Measurements from ENCODE around the gene ZNF445. TPM values are rescaled to one million over a fixed set of nuclear protein-coding genes. Genes with fewer than 3 reads are reported as not detected.
A peak's percentile ranks its signal among the peaks of the same experiment; 100 is the strongest.

Gene ZNF445
- total and polyA plus RNA-seq, 9 of the 15 experiments (the other 6 are each of a cell fraction or from before 2014, with no cell fraction given), result 1.2 to 26.9 (median 10.6) TPM

- no peak for TF ChIP-seq SIX5 (IDR thresholded peaks at IDR 0.05; ENCODE audit: borderline replicate concordance in 1 of 2, insufficient read depth in 1 of 2, low read depth in 1 of 2, low read length in 2 of 2)
Measured at GRCh38 chr3:44476963-44477311, 533 bp downstream of the ZNF445 start (continued).

GRCh38 chr3:44476181-44476611 is 1.3 kb downstream of the ZNF445 start:
- Histone ChIP-seq H3K27ac (ENCODE audit: extremely low read depth, low read depth, low read length) (peak overlapping the region; percentile 72; the same call in 2 of the 3 replicates), H3K27me3 (ENCODE audit: control insufficient read depth in 2 of 2, insufficient read depth in 2 of 2, low read length in 2 of 2) (no peaks in the 10 kb centered on the region), H2AFZ (ENCODE audit: low read depth, low read length) (peak overlapping the region; percentile 15; the same call in 1 of the 2 replicates), H3K4me3 (peak overlapping the region; percentile 82), H4K20me1 (replicated peaks; ENCODE audit: control insufficient read depth, insufficient read depth, low read length) (peaks cover 3% of the 10 kb centered on the region; the same call in 1 of the 2 replicates), H3K36me3 (ENCODE audit: control insufficient read depth, insufficient read depth, low read length) (peaks cover 7% of the 10 kb centered on the region; the same call in 2 of the 3 replicates), H3K79me2 (ENCODE audit: control insufficient read depth, insufficient read depth, low read length) (peaks cover 62% of the 10 kb centered on the region), H3K9me1 (ENCODE audit: control insufficient read depth, insufficient read depth, low read length) (no peaks in the 10 kb centered on the region), H3K9me3 (replicated peaks; ENCODE audit: control insufficient read depth, insufficient read depth, low read depth, low read length) (no peaks in the 10 kb centered on the region), H3K9ac (ENCODE audit: insufficient read depth in 1 of 2, low read depth in 2 of 2, low read length in 2 of 2) (peak overlapping the region in 1 of 2 experiments; percentile 75; a peak in 2 of 4 replicates), H3K4me1 (replicated peaks in 1 of 2; ENCODE audit: control insufficient read depth in 2 of 2, insufficient read depth in 2 of 2, low read length in 2 of 2) (peaks cover 17 to 36% of the 10 kb centered on the region in 2 experiments), H3K4me2 (ENCODE audit: insufficient read depth, low read length) (peak overlapping the region; percentile 95)
- intact Hi-C loops (cut with micrococcal nuclease) (loop anchor here (1.0 to 2.0 kb wide), 2 partner anchors 34 to 35 kb away; no protein-coding TSS in a partner anchor), in situ Hi-C loops (cut with MboI) (no loop called here)
- peak; percentile 57 for FAIRE-seq
- ChIA-PET CTCF (ENCODE audit: low intra/inter-chr PET ratio) (no interaction called here), POLR2A (no interaction called here)
- DNase-seq (ENCODE audit: extremely low read depth in 1 of 4, low spot score in 3 of 4), result peak in 1 of 4 experiments; percentile 31
- no TSS peak for BruUV-seq (replicated peaks)
- 6% methylated on average over 6 of the region's 6 CpGs for WGBS (ENCODE audit: insufficient coverage, low coverage, missing lambda C conversion rate)
- peak; percentile 8; the same call in 2 of the 3 replicates for ATAC-seq
- TF ChIP-seq SMARCA4 (IDR thresholded peaks at IDR 0.05) (0 out of 2 replicates have a peak, but pooled peaks have one; percentile 18), ZNF184 (CRISPR knock-in tag; IDR thresholded peaks at IDR 0.05) (no peak), GATA2 (CRISPR knock-in tag; IDR thresholded peaks at IDR 0.05) (no peak), DPF2 (IDR thresholded peaks at IDR 0.05) (no peak), GABPA (tag; conservative IDR thresholded peaks at IDR 0.05; ENCODE audit: low read depth) (peak; percentile 51; the same call in 1 of the 2 replicates), HEY1 (CRISPR knock-in tag; IDR thresholded peaks at IDR 0.05; ENCODE audit: borderline replicate concordance) (no peak), CHD2 (IDR thresholded peaks at IDR 0.05; ENCODE audit: low read depth, low read length) (no peak), ZNF717 (CRISPR knock-in tag; IDR thresholded peaks at IDR 0.05) (no peak), CHD1 (IDR thresholded peaks at IDR 0.05; ENCODE audit: low read length) (peak; percentile 76), ZNF655 (CRISPR knock-in tag; IDR thresholded peaks at IDR 0.05) (no peak), ELF1 (tag; IDR thresholded peaks at IDR 0.05) (peak; percentile 65), HDGF (IDR thresholded peaks at IDR 0.05) (0 out of 2 replicates have a peak, but pooled peaks have one; percentile 31), ZEB2 (IDR thresholded peaks at IDR 0.05) (0 out of 2 replicates have a peak, but pooled peaks have one; percentile 10), THRA (IDR thresholded peaks at IDR 0.05) (no peak)

Measured in K562 (cell line).